OCI-LY7 (cell line): ENCODE data around the gene TCEANC. TPM values are rescaled to one million over a fixed set of nuclear protein-coding genes. Genes with fewer than 3 reads are reported as not detected.

Experiments used
- BruUV-seq: library from RNA; stranded (reverse); fragments of 400-500 nt; replicated peaks from 2 replicates; lab custom pipeline; 2021; lab: Mats Ljungman, UMichigan
- CTCF ChIA-PET: fragments of 300-600 bp; sonication (Branson Sonifier 250); formaldehyde crosslinking; loops from one replicate; lab custom pipeline; 2022; ENCODE audit warnings: antibody characterized with exemption; ENCODE audit not compliant: unreplicated experiment; lab: Charles Lee
- POLR2A ChIA-PET: fragments of 300-600 bp; sonication (Branson Sonifier 250); formaldehyde crosslinking; loops from one replicate; lab custom pipeline; 2022; ENCODE audit warnings: antibody characterized with exemption; lab: Charles Lee
- DNase-seq: peaks from one replicate; pipeline ENCODE4 v3.0.0-alpha.2; 2015; ENCODE audit warnings: low spot score
- H2AFZ ChIP-seq: fragments of 200-600 bp; sonication (generic), shearing (Covaris generic); 2 replicates; pipeline ENCODE4 v1.6.1; 2014; ENCODE audit warnings: mild to moderate bottlenecking, antibody characterized with exemption, low read length, moderate library complexity
- H3K27ac ChIP-seq: fragments of 200-600 bp; sonication (generic); 2 replicates; pipeline ENCODE4 v1.5.1; 2014; ENCODE audit warnings: mixed run types, low read depth, mild to moderate bottlenecking, moderate library complexity, low read length, inconsistent platforms; ENCODE audit not compliant: poor library complexity, severe bottlenecking
- H3K36me3 ChIP-seq: fragments of 200-600 bp; sonication (generic); 2 replicates; pipeline ENCODE4 v1.6.1; 2014; ENCODE audit warnings: mild to moderate bottlenecking, antibody characterized with exemption, low read length, moderate library complexity, mixed read lengths; ENCODE audit not compliant: insufficient read depth
- H3K4me1 ChIP-seq: fragments of 200-600 bp; sonication (generic); 2 replicates; pipeline ENCODE4 v1.5.1; 2014; ENCODE audit warnings: mild to moderate bottlenecking, low read length; ENCODE audit not compliant: insufficient read depth, poor library complexity, severe bottlenecking
- H3K4me2 ChIP-seq: fragments of 200-600 bp; sonication (generic); 2 replicates; pipeline ENCODE4 v1.6.1; 2014; ENCODE audit warnings: mild to moderate bottlenecking, low read length
- H3K4me3 ChIP-seq: fragments of 200-600 bp; sonication (generic); 2 replicates; pipeline ENCODE4 v1.5.1; 2014; ENCODE audit warnings: mild to moderate bottlenecking, low read depth, low read length; ENCODE audit not compliant: poor library complexity, severe bottlenecking
- H3K79me2 ChIP-seq: fragments of 200-600 bp; sonication (generic); 2 replicates; pipeline ENCODE4 v1.6.1; 2016; ENCODE audit warnings: low read depth, mild to moderate bottlenecking, low read length, moderate library complexity, mixed read lengths; ENCODE audit not compliant: insufficient read depth
- H3K9me2 ChIP-seq: fragments of 200-600 bp; sonication (generic); 2 replicates; pipeline ENCODE4 v1.6.1; 2016; ENCODE audit warnings: mild to moderate bottlenecking, low read length, mixed read lengths; ENCODE audit not compliant: insufficient read depth
- H3K9me3 ChIP-seq: fragments of 200-600 bp; sonication (generic); 2 replicates; pipeline ENCODE4 v1.6.1; 2014; ENCODE audit warnings: mild to moderate bottlenecking, mixed run types, low read length, mixed read lengths
- H4K20me1 ChIP-seq: fragments of 200-600 bp; sonication (generic); 2 replicates; pipeline ENCODE4 v1.6.1; 2014; ENCODE audit warnings: mild to moderate bottlenecking, antibody characterized with exemption, low read length, moderate library complexity, mixed read lengths; ENCODE audit not compliant: insufficient read depth
- EZH2phosphoT487 ChIP-seq: fragments of 200-600 bp; sonication (generic); IDR thresholded peaks from 2 replicates; pipeline ENCODE4 v1.6.1; 2018; ENCODE audit warnings: low read depth, borderline replicate concordance, mild to moderate bottlenecking, mixed run types, antibody characterized with exemption, low read length, moderate library complexity, mixed read lengths
- intact Hi-C: fragments of 100-400 bp; cut with micrococcal nuclease; formaldehyde crosslinking; loops from one replicate; pipeline ENCODE4 v1.10.0; 2022; ENCODE audit not compliant: unreplicated experiment
- total RNA-seq, 2 experiments: library from RNA; depleted of rRNA in 1 of 2; stranded (reverse); fragments of >200 nt in 1 of 2; shearing (Covaris generic) in 1 of 2; gene quantifications; 2 replicates each; pipeline ENCODE4 v1.2.3, GENCODE V29; 2014 to 2022
- TF ChIP-seq, protein P1 (sequence below): fragments of 200-600 bp; sonication (generic); conservative IDR thresholded peaks from 2 replicates; pipeline ENCODE4 v1.5.1; 2014; ENCODE audit warnings: mild to moderate bottlenecking, antibody characterized with exemption, low read length, moderate library complexity, mixed read lengths

Gene TCEANC
- total RNA-seq, 2 experiments from 2014 or later = 4.0 to 4.5 TPM

DNA sequence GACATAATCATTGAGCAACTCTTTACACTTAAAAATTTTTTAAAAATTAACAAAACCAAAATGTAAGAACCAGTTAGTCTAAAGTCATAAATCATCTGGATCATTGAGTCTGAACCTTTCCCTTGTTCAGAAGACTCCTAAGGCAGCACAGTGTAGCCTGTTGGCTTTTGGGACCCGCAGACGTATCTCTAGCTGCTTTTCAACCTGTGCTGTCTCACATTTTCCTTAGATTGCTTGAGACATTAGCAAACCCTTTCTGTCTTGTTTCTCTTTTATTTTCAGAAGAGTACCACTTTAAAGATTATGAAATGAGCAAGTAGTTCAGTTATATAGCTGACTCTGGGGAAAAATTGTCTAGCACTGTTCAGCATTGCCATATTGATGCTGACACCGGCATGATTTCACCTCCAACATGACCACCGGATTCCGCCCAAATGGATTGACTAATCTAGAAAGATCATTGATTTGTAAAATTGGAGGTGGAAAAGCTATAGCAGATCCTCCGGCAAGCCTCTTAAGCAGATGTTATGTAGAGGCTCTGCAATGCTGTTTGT is 8.9 kb downstream of the TCEANC start:
- peaks cover 17% of the 10 kb centered on the region for H3K36me3 ChIP-seq
- H3K4me1 ChIP-seq = peaks cover 7% of the 10 kb centered on the region
- H3K27ac ChIP-seq = no peak overlapping the region
- H4K20me1 ChIP-seq = no peaks in the 10 kb centered on the region
- TF ChIP-seq, protein P1, sequence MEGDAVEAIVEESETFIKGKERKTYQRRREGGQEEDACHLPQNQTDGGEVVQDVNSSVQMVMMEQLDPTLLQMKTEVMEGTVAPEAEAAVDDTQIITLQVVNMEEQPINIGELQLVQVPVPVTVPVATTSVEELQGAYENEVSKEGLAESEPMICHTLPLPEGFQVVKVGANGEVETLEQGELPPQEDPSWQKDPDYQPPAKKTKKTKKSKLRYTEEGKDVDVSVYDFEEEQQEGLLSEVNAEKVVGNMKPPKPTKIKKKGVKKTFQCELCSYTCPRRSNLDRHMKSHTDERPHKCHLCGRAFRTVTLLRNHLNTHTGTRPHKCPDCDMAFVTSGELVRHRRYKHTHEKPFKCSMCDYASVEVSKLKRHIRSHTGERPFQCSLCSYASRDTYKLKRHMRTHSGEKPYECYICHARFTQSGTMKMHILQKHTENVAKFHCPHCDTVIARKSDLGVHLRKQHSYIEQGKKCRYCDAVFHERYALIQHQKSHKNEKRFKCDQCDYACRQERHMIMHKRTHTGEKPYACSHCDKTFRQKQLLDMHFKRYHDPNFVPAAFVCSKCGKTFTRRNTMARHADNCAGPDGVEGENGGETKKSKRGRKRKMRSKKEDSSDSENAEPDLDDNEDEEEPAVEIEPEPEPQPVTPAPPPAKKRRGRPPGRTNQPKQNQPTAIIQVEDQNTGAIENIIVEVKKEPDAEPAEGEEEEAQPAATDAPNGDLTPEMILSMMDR = no peak
- no peak for TF ChIP-seq EZH2phosphoT487
- no peaks in the 10 kb centered on the region for H3K79me2 ChIP-seq
- H3K4me2 ChIP-seq = no peak overlapping the region; the same call in 1 of the 2 replicates
- BruUV-seq = no TSS peak
- H2AFZ ChIP-seq = no peak overlapping the region
- ChIA-PET CTCF (no interaction called here), POLR2A (interaction anchor here (0.8 to 1.4 kb wide), 2 partner anchors 24 to 109 kb away, joined by 3 to 5 read pairs; no protein-coding TSS in a partner anchor)
- H3K9me2 ChIP-seq = no peaks in the 10 kb centered on the region
- DNase-seq = no peak
- intact Hi-C loops = no loop called here
- no peak overlapping the region for H3K4me3 ChIP-seq
- no peaks in the 10 kb centered on the region for H3K9me3 ChIP-seq

DNA sequence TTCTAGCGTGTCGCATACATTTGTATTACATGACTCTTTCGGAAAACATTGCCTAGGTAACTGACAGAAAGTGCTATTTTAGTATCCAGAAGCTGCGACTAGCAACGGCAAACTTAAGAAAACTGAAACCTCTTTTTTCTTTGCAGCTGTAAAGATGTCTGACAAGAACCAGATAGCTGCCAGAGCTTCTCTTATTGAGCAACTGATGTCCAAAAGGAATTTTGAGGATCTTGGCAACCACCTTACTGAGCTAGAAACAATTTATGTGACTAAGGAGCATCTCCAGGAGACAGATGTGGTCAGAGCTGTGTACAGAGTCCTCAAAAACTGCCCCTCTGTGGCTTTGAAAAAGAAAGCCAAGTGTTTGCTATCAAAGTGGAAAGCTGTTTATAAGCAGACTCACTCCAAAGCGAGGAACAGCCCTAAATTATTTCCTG is 9.4 kb downstream of the TCEANC start:
- BruUV-seq = no TSS peak
- H3K4me2 ChIP-seq = no peak overlapping the region
- H3K27ac ChIP-seq = no peak overlapping the region
- DNase-seq = no peak
- H4K20me1 ChIP-seq = no peaks in the 10 kb centered on the region
- intact Hi-C loops = no loop called here
- no peaks in the 10 kb centered on the region for H3K9me2 ChIP-seq
- H3K9me3 ChIP-seq = no peaks in the 10 kb centered on the region
- H3K79me2 ChIP-seq = no peaks in the 10 kb centered on the region
- peaks cover 17% of the 10 kb centered on the region for H3K36me3 ChIP-seq
- CTCF ChIA-PET = no interaction called here
- peaks cover 12% of the 10 kb centered on the region for H3K4me1 ChIP-seq
- no peak overlapping the region for H2AFZ ChIP-seq
- POLR2A ChIA-PET = interaction anchor here (0.8 to 1.4 kb wide), 2 partner anchors 24 to 109 kb away, joined by 3 to 5 read pairs; no protein-coding TSS in a partner anchor
- TF ChIP-seq, protein P1 = no peak
- no peak for TF ChIP-seq EZH2phosphoT487
- no peak overlapping the region for H3K4me3 ChIP-seq

DNA sequence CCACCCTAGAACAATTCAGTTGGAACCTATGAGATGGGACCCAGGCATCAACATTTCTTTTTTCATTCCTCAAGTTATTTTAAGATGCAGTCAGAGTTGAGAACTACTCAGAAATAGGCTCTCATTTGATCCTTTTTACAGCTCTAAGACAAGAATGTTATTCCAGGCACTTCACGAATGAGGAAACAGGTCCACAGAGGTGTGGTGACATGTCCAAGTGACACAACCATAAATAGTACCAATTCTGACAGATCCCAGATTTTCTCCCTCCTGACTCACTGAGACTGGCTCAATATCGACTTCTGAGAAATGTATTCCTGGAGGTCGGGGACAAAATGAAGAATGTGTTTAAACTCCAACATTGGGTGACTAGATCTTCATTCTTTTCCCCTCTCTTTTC is 11.1 kb downstream of the TCEANC start:
- POLR2A ChIA-PET = no interaction called here
- no peak overlapping the region for H3K4me3 ChIP-seq
- peaks cover 10% of the 10 kb centered on the region for H3K4me1 ChIP-seq
- no peaks in the 10 kb centered on the region for H3K9me2 ChIP-seq
- H3K27ac ChIP-seq = no peak overlapping the region
- H3K4me2 ChIP-seq = no peak overlapping the region
- intact Hi-C loops = no loop called here
- H3K36me3 ChIP-seq = peaks cover 17% of the 10 kb centered on the region
- no peak for DNase-seq
- H4K20me1 ChIP-seq = no peaks in the 10 kb centered on the region
- H2AFZ ChIP-seq = no peak overlapping the region
- CTCF ChIA-PET = no interaction called here
- no peaks in the 10 kb centered on the region for H3K79me2 ChIP-seq
- H3K9me3 ChIP-seq = no peaks in the 10 kb centered on the region
- TF ChIP-seq EZH2phosphoT487 = no peak
- TF ChIP-seq, protein P1 = no peak
- no TSS peak for BruUV-seq
